ENCODE measurements around the gene TUBGCP6. TPM values are rescaled to one million over a fixed set of nuclear protein-coding genes. Genes with fewer than 3 reads are reported as not detected.

Gene TUBGCP6
- total and polyA plus RNA-seq, 2 donors (not counting 3 experiments of a cell fraction or from before 2014, with no cell fraction given): 33.1 to 45.3 TPM

Other genes with a start within 250 kb of the TUBGCP6 start
- 0.12 and 0.15 TPM in 2 replicates for gene IL17REL, start 232.3 kb downstream of the TUBGCP6 start, total RNA-seq
- 0.06 TPM in 2 replicates for gene IL17REL, start 232.3 kb downstream of the TUBGCP6 start, polyA plus RNA-seq
- gene TTLL8, start 186.7 kb downstream of the TUBGCP6 start, total RNA-seq: not detected in 2 replicates
- not detected in 2 replicates for gene TTLL8, start 186.7 kb downstream of the TUBGCP6 start, polyA plus RNA-seq
- gene MLC1, start 159.6 kb downstream of the TUBGCP6 start, total RNA-seq: not detected in 2 replicates
- gene MLC1, start 159.6 kb downstream of the TUBGCP6 start, polyA plus RNA-seq: not detected in 2 replicates
- 35.4 and 37.6 TPM in 2 replicates for gene MOV10L1, start 155.0 kb downstream of the TUBGCP6 start, total RNA-seq
- gene MOV10L1, start 155.0 kb downstream of the TUBGCP6 start, polyA plus RNA-seq: 27.6 and 32.0 TPM in 2 replicates
- 5.1 and 5.2 TPM in 2 replicates for gene PANX2, start 74.3 kb downstream of the TUBGCP6 start, total RNA-seq
- gene PANX2, start 74.3 kb downstream of the TUBGCP6 start, polyA plus RNA-seq: 2.5 and 3.1 TPM in 2 replicates
- 46.8 and 48.9 TPM in 2 replicates for gene TRABD, start 59.1 kb downstream of the TUBGCP6 start, total RNA-seq
- 48.4 and 58.2 TPM in 2 replicates for gene TRABD, start 59.1 kb downstream of the TUBGCP6 start, polyA plus RNA-seq
- gene SELENOO, start 44.0 kb downstream of the TUBGCP6 start, total RNA-seq: 24.1 and 28.0 TPM in 2 replicates
- gene SELENOO, start 44.0 kb downstream of the TUBGCP6 start, polyA plus RNA-seq: 37.5 and 45.8 TPM in 2 replicates
- gene HDAC10, start 6.2 kb upstream of the TUBGCP6 start, total RNA-seq: 42.4 and 47.0 TPM in 2 replicates
- 32.6 and 38.3 TPM in 2 replicates for gene HDAC10, start 6.2 kb upstream of the TUBGCP6 start, polyA plus RNA-seq
- 67.9 and 72.3 TPM in 2 replicates for gene MAPK12, start 16.7 kb upstream of the TUBGCP6 start, total RNA-seq
- 86.8 and 90.2 TPM in 2 replicates for gene MAPK12, start 16.7 kb upstream of the TUBGCP6 start, polyA plus RNA-seq
- gene MAPK11, start 25.4 kb upstream of the TUBGCP6 start, total RNA-seq: 26.3 and 29.4 TPM in 2 replicates
- 22.8 and 30.2 TPM in 2 replicates for gene MAPK11, start 25.4 kb upstream of the TUBGCP6 start, polyA plus RNA-seq
- gene PLXNB2, start 62.6 kb upstream of the TUBGCP6 start, total RNA-seq: 134 and 139 TPM in 2 replicates
- 82.3 and 113 TPM in 2 replicates for gene PLXNB2, start 62.6 kb upstream of the TUBGCP6 start, polyA plus RNA-seq
- gene DENND6B, start 82.0 kb upstream of the TUBGCP6 start, total RNA-seq: 2.9 and 5.9 TPM in 2 replicates
- gene DENND6B, start 82.0 kb upstream of the TUBGCP6 start, polyA plus RNA-seq: 4.1 and 6.5 TPM in 2 replicates
- gene PPP6R2, start 98.3 kb upstream of the TUBGCP6 start, total RNA-seq: 46.4 and 54.6 TPM in 2 replicates
- 38.6 and 41.2 TPM in 2 replicates for gene PPP6R2, start 98.3 kb upstream of the TUBGCP6 start, polyA plus RNA-seq
- gene SBF1, start 230.0 kb upstream of the TUBGCP6 start, total RNA-seq: 67.2 and 68.6 TPM in 2 replicates
- gene SBF1, start 230.0 kb upstream of the TUBGCP6 start, polyA plus RNA-seq: 36.3 and 40.0 TPM in 2 replicates
- 0.69 and 1.5 TPM in 2 replicates for gene ADM2, start 236.5 kb upstream of the TUBGCP6 start, total RNA-seq
- gene ADM2, start 236.5 kb upstream of the TUBGCP6 start, polyA plus RNA-seq: 0.28 and 0.43 TPM in 2 replicates
- gene MIOX, start 241.8 kb upstream of the TUBGCP6 start, total RNA-seq: not detected in 2 replicates
- not detected in 2 replicates for gene MIOX, start 241.8 kb upstream of the TUBGCP6 start, polyA plus RNA-seq

Measured in endothelial cell of umbilical vein (primary cell).